ENCODE measurements around the gene RAX2.

GRCh38 chr19:3743486-3743885, 28.5 kb downstream of the RAX2 start:
- TF ChIP-seq, protein P1, sequence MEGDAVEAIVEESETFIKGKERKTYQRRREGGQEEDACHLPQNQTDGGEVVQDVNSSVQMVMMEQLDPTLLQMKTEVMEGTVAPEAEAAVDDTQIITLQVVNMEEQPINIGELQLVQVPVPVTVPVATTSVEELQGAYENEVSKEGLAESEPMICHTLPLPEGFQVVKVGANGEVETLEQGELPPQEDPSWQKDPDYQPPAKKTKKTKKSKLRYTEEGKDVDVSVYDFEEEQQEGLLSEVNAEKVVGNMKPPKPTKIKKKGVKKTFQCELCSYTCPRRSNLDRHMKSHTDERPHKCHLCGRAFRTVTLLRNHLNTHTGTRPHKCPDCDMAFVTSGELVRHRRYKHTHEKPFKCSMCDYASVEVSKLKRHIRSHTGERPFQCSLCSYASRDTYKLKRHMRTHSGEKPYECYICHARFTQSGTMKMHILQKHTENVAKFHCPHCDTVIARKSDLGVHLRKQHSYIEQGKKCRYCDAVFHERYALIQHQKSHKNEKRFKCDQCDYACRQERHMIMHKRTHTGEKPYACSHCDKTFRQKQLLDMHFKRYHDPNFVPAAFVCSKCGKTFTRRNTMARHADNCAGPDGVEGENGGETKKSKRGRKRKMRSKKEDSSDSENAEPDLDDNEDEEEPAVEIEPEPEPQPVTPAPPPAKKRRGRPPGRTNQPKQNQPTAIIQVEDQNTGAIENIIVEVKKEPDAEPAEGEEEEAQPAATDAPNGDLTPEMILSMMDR (conservative IDR thresholded peaks at IDR 0.05 in 1 of 2, IDR thresholded peaks at IDR 0.05 in 1 of 2; ENCODE audit: low read depth in 1 of 2, low read length in 2 of 2) = no peak
- TF ChIP-seq EZH2 (IDR thresholded peaks at IDR 0.05; ENCODE audit: low read length, missing control alignments) = no peak

All from fibroblast of lung (primary cell).